OCI-LY3 (cell line): ENCODE measurements around the gene JAZF1.

Experiments
- H2AFZ ChIP-seq: fragments of 200-600, 300-600 bp; shearing (Covaris generic); 2 replicates; pipeline ENCODE4 v1.6.0; 2014; ENCODE audit warnings: antibody characterized with exemption, low read depth, low read length
- H3K27ac ChIP-seq: fragments of 200-600, 300-600 bp; sonication (generic); 2 replicates; pipeline ENCODE4 v1.5.1; 2014; ENCODE audit warnings: mild to moderate bottlenecking, low read length, moderate library complexity, mixed read lengths
- H3K27me3 ChIP-seq: fragments of 200-600, 300-600 bp; sonication (generic); 2 replicates; pipeline ENCODE4 v1.6.1; 2014; ENCODE audit warnings: low read depth, low read length, mixed read lengths
- H3K36me3 ChIP-seq: fragments of 200-600, 300-600 bp; sonication (generic); replicated peaks from 2 replicates; pipeline ENCODE3; 2014; ENCODE audit warnings: low read depth, low read length, mixed read lengths
- H3K4me1 ChIP-seq: fragments of 300-600, 200-600 bp; sonication (generic); 2 replicates; pipeline ENCODE4 v1.6.1; 2014; ENCODE audit warnings: low read length, mixed read lengths
- H3K4me2 ChIP-seq: fragments of 200-600, 300-600 bp; sonication (generic); 2 replicates; pipeline ENCODE4 v1.6.1; 2014; ENCODE audit warnings: low read length, mixed read lengths
- H3K4me3 ChIP-seq: fragments of 300-600, 200-600 bp; sonication (generic); 2 replicates; pipeline ENCODE4 v1.5.1; 2014; ENCODE audit warnings: antibody characterized with exemption, mild to moderate bottlenecking, low read length, moderate library complexity
- H3K79me2 ChIP-seq: fragments of 300-600, 200-600 bp; shearing (Covaris generic); 2 replicates; pipeline ENCODE4 v1.6.1; 2014; ENCODE audit warnings: mild to moderate bottlenecking, low read length, mixed read lengths
- H3K9ac ChIP-seq: fragments of 300-600, 200-600 bp; shearing (Covaris generic); 2 replicates; pipeline ENCODE4 v1.6.0; 2014; ENCODE audit warnings: mild to moderate bottlenecking, low read length, moderate library complexity
- H3K9me3 ChIP-seq: fragments of 200-600, 300-600 bp; shearing (Covaris generic); 2 replicates; pipeline ENCODE4 v1.6.1; 2014; ENCODE audit warnings: low read length, mixed read lengths; ENCODE audit not compliant: insufficient read depth
- H4K20me1 ChIP-seq: fragments of 200-600, 300-600 bp; sonication (generic); 2 replicates; pipeline ENCODE4 v1.6.1; 2016; ENCODE audit warnings: low read length, mixed read lengths; ENCODE audit not compliant: insufficient read depth
- CTCF ChIP-seq: fragments of 200-600, 300-600 bp; sonication (generic); IDR thresholded peaks from 2 replicates; pipeline ENCODE4 v1.5.1; 2014; ENCODE audit warnings: antibody characterized with exemption, low read length, low read depth
- EZH2phosphoT487 ChIP-seq: fragments of 200-600 bp; shearing (Covaris generic); IDR thresholded peaks from 2 replicates; pipeline ENCODE4 v1.6.1; 2018; ENCODE audit warnings: antibody characterized with exemption, mixed run types, low read depth

The JAZF1 gene

DNA sequence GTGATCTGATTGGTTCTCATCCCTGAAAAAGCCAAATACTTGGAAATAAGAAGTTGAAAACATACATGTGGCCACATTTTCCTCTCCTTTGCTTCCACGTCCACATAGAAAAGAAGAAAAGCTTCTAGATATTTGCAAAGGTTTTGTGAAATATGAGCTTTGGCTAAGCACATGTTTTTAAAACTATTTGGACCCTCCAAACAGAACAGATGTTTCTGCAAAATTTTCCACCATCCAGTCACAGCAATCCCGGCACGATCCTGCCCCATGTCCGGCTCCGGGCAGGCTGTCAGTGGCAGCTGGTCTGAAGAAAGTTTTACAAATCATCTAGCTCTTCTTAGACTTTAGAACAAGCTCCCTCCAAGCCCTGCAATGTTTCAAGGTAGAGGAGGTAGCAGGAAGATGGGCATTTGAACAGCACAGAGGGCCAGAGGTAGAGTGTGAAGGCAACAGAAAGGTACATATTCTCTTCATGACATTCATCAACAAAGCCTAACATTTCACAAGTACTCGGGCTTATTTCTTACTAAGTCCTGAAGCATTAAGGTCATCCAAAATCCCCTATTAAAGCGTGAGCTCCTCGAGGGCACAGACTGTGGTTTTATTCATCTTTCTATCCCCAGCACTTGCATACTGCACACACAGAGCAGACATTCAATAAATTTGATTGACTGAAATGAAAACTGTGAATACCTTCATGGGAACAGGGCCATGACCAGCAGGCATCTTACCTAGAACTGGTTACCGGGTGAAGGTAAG lies 110.1 kb downstream of the JAZF1 start:
- H3K4me2 ChIP-seq = no peak overlapping the region
- H3K4me3 ChIP-seq = no peak overlapping the region
- H3K27ac ChIP-seq = no peak overlapping the region
- peaks cover 19% of the 10 kb centered on the region; the same call in 1 of the 2 replicates for H4K20me1 ChIP-seq
- no peak overlapping the region for H3K9ac ChIP-seq
- no peaks in the 10 kb centered on the region for H3K4me1 ChIP-seq
- TF ChIP-seq CTCF = no peak
- no peak for TF ChIP-seq EZH2phosphoT487
- H3K27me3 ChIP-seq = no peaks in the 10 kb centered on the region
- no peaks in the 10 kb centered on the region for H3K36me3 ChIP-seq
- no peak overlapping the region for H2AFZ ChIP-seq
- H3K9me3 ChIP-seq = no peaks in the 10 kb centered on the region
- H3K79me2 ChIP-seq = no peaks in the 10 kb centered on the region

DNA sequence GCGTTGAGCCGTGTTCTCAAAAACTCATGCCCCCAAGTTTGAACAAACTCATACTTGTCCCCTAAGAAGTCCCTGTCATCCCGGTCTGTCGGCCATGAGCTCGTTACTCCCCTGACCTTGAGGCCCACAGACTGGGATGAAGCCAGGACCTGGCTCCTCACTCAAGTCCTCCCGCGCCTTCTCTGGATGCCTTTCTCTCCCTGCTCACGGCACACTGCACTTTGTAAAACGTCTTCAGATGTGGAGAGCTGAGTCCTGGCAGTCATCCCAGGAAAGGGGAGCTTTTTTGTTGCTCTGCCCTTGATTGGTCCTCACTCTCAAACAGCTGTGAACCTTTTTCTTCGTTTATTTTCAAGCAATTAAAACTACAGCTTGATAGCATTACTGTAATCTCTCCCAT lies 110.8 kb downstream of the JAZF1 start:
- Histone ChIP-seq H3K79me2 (no peaks in the 10 kb centered on the region), H3K4me3 (no peak overlapping the region), H2AFZ (no peak overlapping the region), H3K36me3 (no peaks in the 10 kb centered on the region), H3K9me3 (no peaks in the 10 kb centered on the region), H3K9ac (no peak overlapping the region), H4K20me1 (peaks cover 18% of the 10 kb centered on the region; the same call in 1 of the 2 replicates), H3K4me2 (no peak overlapping the region), H3K4me1 (no peaks in the 10 kb centered on the region), H3K27ac (no peak overlapping the region), H3K27me3 (no peaks in the 10 kb centered on the region)
- TF ChIP-seq CTCF (no peak), EZH2phosphoT487 (no peak)

- no peak overlapping the region for H3K9ac ChIP-seq
- no peak overlapping the region for H2AFZ ChIP-seq
Measured at GRCh38 chr7:28069388-28069787, 111.2 kb downstream of the JAZF1 start.

GRCh38 chr7:28068811-28069216 lies 111.8 kb downstream of the JAZF1 start:
- Histone ChIP-seq H3K4me1 (no peaks in the 10 kb centered on the region), H3K27ac (no peak overlapping the region), H3K9ac (no peak overlapping the region), H2AFZ (no peak overlapping the region), H3K79me2 (no peaks in the 10 kb centered on the region), H3K4me3 (no peak overlapping the region), H3K9me3 (no peaks in the 10 kb centered on the region), H3K27me3 (no peaks in the 10 kb centered on the region), H3K36me3 (no peaks in the 10 kb centered on the region), H4K20me1 (peaks cover 19% of the 10 kb centered on the region; the same call in 1 of the 2 replicates), H3K4me2 (no peak overlapping the region)
- no peak for TF ChIP-seq CTCF
- no peak for TF ChIP-seq EZH2phosphoT487

More at GRCh38 chr7:28069388-28069787, 111.2 kb downstream of the JAZF1 start:
- no peak overlapping the region for H3K27ac ChIP-seq
- no peak overlapping the region for H3K4me3 ChIP-seq
- H3K27me3 ChIP-seq = no peaks in the 10 kb centered on the region
- H3K4me1 ChIP-seq = no peaks in the 10 kb centered on the region
- no peaks in the 10 kb centered on the region for H3K36me3 ChIP-seq
- H3K79me2 ChIP-seq = no peaks in the 10 kb centered on the region
- TF ChIP-seq CTCF = no peak
- peaks cover 19% of the 10 kb centered on the region; the same call in 1 of the 2 replicates for H4K20me1 ChIP-seq
- H3K9me3 ChIP-seq = no peaks in the 10 kb centered on the region
- no peak overlapping the region for H3K4me2 ChIP-seq
